HG03045 (cell line): ENCODE results near the gene DCDC2B.
A peak's percentile ranks its signal among the peaks of the same experiment; 100 is the strongest.

ENCODE experiments used
- ATAC-seq: cut with Tn5 transposase; IDR thresholded peaks from one replicate; pipeline ENCODE4 v1.9.1; 2021; ENCODE audit warnings: mild to moderate bottlenecking, moderate library complexity; ENCODE audit not compliant: unreplicated experiment

Gene DCDC2B

DNA sequence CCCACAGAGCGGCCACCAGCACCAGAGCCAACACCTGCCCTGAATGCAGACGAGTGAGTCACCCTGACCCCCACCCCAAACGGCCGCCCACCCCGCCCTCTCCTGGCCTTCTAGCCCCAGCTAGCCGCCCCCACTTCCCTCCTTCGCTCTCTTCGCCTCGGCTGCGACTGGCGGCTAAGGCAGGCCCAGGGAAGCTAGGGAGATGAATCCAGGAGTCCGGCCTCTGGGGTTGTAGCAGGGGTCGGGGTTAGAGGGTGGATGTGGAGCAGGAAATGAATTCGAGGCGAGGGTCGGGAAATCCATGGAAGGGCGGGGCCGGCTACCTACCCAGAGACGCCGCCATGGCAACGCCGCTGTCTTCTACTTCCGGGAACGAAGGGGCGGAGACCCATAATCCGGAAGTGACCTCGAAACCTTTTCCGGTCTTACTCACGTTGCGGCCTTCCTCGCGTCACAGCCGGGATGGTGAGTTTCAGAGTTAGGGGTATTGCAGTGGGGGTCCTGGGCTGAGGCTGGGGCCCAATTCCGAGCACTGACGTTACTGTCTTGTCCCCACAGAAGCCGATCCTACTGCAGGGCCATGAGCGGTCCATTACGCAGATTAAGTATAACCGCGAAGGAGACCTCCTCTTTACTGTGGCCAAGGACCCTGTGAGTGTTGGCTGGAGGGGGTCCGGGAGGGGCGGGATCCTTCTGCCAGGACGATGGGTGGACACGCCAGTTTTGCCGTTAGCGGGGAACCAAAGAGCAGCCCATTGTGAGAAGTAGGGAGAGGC is 13.3 kb downstream of the DCDC2B start, which contains the start of the genes EIF3I and TMEM234:
Gene EIF3I (plus strand): TSS at position 428 of the 776 bp plus-strand sequence. CDS start 35 bp downstream, at position 463.
Gene TMEM234 (minus strand): TSS at position 374 of the 776 bp plus-strand sequence. CDS start 31 bp downstream, at position 343.
- ATAC-seq = peak; percentile 94

DNA sequence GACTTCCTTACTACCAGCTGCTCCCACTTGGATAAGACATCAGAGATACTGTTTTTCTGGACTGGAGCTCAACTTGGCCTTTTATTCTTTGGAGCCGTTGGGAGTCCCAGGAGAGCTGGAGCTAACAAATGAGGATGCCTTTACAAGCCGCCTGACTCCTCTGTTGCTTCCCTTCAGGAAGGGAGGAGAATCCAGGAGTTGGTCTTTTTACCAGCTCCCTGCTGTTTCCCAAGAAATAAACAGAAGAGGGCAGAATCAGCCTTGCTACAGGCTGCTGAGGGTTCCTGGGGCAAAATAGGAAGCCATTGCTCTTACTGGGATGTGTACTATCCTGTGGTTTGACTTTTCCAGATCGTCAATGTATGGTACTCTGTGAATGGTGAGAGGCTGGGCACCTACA is 14.8 kb downstream of the DCDC2B start:
- ATAC-seq = no peak

DNA sequence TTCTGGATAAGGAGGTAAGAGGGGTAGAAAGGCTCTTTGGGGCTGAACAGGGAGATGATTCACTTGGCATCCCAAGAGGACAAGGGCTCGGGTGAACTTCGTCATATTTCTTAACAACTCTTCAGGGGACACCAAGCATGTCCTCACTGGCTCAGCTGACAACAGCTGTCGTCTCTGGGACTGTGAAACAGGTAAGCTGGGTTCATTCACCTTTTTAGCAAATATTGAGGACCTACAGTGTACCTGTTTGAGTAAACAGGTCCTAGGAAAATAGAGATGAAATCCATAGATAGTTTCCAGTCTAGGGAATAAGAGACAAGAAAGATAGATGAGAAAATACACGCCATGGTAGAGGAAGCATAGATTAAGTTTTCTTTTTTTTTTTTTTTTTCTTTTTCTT is 15.4 kb downstream of the DCDC2B start:
- no peak for ATAC-seq

DNA sequence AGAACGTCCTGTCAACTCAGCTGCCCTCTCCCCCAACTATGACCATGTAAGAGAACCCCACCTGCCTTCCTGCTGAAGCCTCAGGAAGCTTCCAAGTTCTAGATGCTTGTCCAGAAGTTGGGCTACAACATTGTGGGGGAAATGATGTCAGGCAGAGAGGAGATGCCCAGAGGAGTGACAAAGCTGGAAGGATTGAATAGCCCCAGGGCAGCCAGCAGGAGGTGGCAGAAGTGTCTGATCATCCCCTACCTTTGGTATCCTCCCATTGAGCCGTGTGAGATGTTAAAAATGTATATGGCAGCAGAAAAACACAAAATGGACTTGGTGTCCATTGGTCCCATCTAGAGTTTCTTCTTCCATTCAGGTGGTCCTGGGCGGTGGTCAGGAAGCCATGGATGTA is 19.9 kb downstream of the DCDC2B start:
- no peak for ATAC-seq

DNA sequence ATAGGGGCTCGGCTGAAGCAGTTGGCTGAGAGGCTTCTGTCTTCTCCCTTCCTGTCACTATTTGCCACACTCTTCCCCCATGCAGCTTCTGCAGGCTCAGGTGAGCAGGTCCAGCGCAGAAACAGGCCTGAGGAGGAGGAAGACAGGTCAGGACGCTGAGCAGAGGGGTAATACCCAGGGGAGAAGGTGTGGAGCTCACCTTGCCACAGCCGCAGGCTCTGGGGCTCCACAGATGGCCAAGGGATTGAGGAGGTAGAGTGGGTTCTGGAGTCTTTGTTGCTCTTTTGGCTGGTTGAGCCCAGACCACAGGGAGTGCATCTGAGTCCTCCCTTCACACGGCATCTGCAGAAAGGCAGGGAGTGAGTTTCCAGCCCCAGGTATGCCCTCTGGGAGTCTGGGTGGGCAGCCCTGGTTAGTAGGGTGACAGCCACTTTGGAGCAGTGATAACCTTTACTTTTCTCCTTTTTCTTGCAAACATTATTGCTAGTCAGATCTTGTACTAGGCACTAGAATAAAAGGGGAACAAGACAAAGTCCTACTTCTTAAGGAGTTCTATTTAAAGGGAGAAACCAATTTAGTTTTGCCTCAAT is 23.0 kb downstream of the DCDC2B start:
- ATAC-seq = no peak

DNA sequence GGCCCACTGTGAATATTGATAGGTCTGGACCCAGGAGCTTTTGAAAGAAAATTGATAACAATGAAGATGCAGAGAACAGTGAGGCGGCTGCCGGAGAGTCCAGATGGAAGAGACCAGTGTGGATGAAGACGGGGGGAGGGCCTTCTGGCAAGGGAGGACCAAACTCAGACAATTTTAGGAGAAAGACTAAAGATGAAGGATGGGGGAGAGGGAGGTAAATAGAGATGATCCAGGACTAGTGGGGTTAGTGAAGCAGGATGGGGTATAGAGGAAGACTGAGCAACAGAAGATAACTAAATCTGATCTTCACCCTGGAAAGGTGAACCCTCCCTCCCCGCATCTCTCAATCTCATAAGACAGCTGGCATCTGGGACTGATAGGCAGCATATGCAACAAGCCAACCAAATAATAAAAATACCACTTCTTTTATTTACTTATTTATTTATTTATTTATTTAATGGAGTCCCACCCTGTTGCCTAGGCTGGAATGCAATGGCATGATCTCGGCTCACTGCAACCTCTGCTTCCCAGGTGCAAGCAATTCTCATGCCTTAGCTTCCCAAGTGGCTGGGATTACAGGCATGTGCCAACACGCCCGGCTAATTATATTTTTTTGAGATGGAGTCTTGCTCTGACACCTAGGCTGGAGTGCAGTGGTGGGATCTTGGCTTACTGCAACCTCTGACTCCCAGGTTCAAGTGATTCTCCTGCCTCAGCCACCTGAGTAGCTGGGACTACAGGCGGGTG is 23.8 kb downstream of the DCDC2B start:
- ATAC-seq = no peak

DNA sequence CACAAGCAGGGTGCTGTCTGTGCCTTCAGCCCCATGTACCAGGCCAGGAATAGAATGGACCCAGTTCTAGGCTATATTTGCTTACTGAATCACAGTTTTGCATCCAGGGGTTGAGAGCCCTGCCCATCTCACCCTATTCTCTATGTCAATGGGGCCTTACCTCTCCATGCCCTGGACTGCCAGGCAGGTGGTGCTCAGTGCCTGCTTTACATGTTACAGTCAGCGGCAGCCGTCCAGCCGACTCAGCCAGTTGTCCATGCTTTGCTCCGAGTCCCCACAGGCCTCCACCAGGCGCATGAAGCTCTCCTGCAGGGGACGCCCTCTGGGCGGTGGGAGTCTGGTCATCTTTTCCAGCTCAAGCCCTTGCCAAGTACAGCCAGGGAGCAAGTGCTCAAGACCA is 25.9 kb downstream of the DCDC2B start:
- no peak for ATAC-seq

DNA sequence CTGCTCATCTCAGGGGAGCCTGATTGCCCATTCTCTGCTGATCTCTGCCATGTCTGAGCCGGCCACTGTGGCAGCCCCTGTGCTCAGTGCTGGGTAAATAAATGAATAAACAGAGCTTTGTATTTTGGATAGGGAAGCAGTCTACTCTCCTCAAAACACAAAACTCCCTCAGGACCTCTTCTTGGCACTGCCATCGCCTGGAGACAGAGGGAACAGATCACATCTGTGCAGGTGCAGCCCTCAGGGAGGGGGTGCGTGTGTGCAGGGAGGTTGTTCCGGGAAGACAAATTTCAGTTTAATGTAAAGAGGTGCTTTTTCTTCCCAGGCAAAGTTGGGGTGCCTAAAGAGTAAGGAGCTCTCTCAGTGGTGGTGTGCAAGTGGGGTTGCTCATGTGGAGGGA is 30.4 kb downstream of the DCDC2B start:
- ATAC-seq = no peak

DNA sequence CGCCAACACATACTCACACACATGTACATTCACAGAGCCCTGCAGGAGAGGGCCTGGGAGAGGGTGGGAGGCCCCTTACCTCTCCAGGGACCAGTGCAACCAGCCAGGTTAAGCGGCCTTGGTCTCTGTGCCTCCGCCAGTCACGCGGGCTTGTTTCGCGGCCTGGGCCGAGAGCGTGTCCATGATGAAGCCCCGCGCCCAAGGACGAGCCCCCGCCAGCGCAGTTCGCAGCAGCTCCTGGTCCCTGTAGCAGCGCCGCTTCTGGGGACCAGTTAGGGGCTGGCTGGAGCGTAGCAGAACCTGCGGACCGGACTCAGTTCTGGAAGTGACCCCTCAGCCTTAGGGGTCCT is 30.9 kb downstream of the DCDC2B start:
- no peak for ATAC-seq

DNA sequence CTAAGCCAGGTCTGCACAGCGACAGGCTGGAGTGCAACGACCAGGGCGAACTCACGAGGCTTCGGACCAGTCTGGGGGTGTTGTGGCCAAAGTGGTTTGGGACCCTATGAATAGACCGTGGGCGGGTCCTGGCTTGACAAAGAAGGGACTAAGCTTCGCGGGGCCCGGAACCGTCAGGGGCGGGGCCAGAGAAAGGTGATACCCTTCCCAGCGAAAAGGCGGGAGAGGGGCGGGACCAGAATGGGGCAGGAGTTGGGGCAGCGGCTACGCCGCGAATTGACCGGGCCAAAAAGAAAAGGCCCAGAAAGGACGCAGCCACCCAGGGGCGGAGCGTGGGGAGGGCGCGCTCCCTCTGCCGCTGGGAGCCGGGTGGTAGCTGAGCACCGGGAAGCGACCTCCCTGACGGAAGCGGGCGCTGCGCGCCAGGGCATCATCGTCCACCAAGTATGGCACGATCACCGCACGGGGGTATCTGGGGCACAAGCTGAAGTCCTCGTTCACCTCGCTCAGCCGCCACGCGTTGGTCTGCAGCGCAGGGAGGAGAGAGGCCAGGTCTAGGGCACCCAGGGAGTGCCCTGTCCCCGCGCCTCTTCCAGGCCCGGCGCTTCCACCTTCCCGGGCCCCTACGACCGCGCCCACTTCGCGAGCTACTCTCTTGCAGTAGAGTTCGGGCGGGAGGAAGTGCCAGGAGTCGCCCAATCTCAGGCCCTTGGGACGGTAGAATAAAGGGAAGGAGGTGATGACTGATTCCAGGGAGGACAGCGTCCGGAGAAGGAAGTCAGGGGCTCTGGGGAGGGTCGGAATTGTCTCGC is 31.5 kb downstream of the DCDC2B start:
- ATAC-seq = peak; percentile 51

DNA sequence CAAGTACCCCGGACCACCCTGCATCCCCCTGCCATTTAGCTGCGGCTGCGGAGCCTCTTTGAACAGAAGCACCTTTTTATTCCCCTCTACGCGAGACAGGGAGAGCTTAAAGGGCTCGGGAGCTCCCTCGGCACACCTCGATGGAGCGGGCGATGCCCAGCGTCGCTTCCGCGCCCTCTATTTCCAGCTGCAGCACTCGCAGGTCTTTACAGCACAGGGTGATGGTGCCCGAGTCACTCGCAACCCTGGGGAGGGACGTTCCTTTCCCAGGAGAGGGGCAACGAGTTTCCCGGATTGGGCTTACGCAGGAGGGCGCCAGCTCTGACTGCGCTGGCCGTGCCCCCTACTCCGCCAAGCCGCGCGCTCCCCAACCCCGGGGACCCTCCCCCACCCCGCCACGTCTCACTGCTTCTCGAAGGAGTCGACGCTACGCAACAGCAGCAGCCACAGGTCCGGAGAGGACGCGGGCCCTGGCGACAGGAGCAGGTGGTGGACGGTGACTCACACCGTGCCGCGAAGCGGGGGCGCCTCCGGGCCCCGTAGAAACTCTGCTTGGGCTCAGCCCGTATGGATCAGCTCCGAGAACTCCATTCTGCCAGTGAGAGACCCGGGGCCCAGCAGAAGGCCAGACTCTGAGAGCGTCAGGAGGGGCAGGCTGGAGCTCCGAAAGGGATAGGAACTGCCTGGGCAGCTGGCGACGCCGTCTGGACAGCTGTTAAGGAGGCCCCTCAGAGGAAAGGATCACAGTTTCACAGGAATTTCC is 32.3 kb downstream of the DCDC2B start:
- ATAC-seq = no peak

DNA sequence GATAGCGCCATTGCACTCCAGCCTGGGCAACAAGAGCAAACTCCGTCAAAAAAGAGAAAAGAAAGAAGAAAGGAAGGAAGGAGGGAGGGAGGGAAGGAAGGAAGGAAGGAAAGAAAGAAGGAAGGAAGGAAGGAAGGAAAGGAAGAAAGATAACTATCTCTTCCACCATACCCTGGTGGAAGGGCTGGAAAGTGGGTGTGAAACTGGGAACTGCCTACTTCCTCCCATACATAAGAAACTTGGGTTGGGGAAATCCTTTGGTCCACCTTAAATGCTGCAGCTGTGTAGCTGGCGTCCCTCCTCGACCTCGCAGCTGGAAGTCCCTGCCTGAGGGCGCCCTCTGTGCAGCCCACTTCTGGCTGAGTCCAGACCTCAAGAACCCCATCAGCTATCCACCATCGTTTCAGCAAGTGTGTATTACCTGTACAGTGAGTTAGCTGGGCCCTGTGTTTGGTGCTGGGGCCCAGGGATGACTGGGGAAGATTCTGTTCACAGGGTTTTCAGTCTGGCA is 33.5 kb downstream of the DCDC2B start:
- ATAC-seq = no peak

DNA sequence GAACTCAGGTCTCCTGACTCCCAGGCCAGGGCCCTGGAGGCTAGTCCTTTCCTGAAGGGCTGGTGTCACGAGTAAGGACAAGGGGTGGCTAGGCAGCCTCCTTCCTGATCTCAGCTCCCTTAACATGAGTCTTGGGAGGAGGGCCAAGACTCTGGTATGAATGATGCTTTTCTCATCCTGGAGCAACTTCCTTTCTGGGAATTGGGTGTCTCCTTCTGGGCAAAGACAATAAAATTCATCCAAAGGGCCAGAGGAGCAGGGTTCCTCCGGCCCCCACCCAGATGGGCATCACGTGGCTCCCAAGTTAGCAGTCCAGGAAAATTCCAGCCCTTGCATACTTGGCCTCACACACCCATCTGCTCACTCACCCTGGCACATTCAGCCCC is 38.0 kb downstream of the DCDC2B start, which contains the start of gene FAM167B:
Gene FAM167B (plus strand): TSS at position 335 of the 386 bp plus-strand sequence. CDS start 200 bp downstream, outside the sequence.
- no peak for ATAC-seq

DNA sequence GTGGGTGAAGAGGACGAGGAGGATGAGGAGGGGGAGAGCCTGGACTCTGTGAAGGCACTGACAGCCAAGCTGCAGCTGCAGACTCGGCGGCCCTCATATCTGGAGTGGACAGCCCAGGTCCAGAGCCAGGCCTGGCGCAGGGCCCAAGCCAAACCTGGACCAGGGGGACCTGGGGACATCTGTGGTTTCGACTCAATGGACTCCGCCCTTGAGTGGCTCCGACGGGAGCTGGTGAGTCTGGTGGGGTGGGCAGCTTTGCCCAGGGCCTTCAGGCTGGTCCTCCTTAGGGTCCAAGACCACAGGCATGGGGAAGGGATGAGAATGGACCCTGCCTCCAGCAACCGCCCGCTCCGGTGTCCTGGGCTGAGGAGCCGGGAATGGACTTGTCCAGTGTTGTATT is 38.6 kb downstream of the DCDC2B start:
- ATAC-seq = no peak

DNA sequence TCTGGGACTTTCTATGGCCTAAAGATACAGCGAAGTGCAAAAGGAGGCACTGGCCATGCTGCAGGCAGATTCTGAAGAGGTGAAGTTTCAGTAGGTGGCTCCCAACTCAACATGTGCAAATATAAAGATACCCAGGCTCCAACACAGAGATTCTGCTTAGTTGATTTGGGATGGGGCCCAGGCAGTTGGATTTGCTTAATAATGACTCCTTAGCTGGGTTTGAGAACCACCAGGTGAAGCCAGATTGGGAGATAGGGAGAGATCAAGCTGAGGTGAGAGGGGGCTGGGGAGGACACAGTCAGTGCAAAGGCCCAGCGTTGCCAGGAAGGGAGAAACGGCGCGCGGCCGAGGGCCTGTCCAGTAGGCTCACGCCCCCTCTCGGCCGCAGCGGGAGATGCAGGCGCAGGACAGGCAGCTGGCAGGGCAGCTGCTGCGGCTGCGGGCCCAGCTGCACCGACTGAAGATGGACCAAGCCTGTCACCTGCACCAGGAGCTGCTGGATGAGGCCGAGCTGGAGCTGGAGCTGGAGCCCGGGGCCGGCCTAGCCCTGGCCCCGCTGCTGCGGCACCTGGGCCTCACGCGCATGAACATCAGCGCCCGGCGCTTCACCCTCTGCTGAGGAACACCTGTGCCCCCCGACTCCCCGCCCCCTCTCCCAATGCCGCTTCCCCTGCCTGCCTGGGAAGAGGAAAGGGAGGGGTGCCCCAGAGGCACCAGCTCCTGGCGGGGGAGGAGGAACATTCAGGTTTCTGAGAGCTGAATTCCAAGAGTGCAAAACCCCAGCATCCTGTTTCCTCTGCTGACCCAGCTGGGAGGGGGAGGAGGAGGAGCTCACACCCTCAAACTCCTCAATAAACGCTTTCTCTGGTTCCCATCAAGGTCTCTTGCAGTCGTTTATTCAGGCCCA is 39.3 kb downstream of the DCDC2B start:
- ATAC-seq = no peak

DNA sequence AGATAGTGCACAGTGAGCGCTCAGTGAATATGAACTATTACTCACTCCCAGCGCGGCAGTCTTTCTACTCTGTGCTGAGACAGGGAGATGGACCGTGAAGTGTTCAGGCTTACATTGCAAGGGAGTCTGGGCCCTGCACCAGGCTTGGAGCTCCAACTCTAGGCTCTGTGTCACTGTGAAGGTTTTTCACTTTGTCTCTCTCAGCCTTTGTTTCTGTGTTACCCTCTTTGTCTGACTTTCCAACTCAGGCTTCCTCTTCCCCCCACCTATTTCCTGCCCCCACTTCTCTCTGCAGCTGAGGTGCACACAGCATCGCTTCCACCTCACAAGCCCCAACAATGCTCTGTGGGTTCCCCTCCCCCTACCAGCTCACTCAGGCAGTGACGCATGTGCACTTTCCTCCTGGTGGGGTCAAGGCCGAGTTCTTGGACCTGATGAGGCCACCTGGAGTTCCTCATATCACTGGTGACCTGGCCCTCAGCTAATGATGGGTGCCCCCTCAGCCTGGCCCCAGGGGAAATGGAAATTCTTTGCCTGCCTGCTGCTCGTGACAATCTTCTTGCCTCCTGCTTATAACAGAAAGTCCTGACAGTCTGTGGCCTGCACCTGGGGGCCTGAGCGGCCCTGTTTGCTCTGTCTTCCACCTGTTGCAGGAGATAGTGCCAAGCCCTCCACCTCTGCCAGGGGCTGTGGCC is 41.1 kb downstream of the DCDC2B start:
- peak; percentile 49 for ATAC-seq

DNA sequence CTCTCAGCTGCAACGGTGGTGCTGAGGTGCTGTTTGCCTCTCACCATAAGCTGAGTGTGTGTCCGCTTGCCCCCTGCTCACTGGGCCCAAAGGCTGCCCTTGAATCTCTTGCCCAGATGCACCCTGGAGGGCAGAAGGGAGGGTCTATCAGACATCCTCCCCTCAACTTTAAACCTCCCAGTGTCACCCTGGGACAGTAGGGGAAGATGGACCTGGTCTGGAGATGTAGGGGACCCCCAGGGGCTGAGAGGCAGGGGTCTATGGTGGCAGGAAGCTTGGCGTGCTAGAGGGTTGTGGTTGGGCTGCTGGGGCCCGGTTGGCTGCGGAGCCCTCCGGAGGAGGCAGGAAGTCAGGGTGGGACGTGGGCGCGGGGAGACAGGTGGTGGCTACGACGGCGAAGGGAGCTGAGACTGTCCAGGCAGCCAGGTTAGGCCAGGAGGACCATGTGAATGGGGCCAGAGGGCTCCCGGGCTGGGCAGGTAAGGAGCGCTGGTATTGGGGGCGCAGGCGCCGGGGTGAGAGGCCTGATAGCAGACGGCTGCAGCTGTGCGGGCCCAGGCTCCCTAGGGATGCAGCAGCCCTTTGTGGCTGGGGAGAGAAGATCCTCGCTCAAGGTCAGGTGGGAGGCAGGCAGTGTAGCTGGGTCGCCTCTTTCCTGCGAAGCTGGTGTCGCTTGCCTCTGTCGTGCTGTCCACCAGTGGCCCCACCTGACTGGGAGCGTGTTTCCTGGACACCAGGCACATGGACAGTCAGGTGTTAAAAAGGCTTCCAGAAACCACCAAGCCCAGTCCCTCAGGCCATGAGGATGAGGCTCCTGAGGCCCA is 42.2 kb downstream of the DCDC2B start, which contains the start of gene LCK:
Gene LCK (plus strand): TSS at position 373 of the 824 bp plus-strand sequence. CDS start 23,065 bp downstream, outside the sequence.
- ATAC-seq = no peak
